IMR-90 (cell line): ENCODE measurements around the gene GALNT17. TPM values are rescaled to one million over a fixed set of nuclear protein-coding genes. Genes with fewer than 3 reads are reported as not detected.

Source experiments
- ATAC-seq: fragments of 200-7000 bp; cut with Tn5 transposase; 2 replicates; pipeline ENCODE4 v1.9.1; 2020; ENCODE audit warnings: low read depth, mild to moderate bottlenecking, moderate library complexity
- BruUV-seq: library from RNA; stranded (reverse); fragments of 400-500 nt; replicated peaks from 2 replicates; lab custom pipeline; 2021; lab: Mats Ljungman, UMichigan
- CTCF ChIA-PET: fragments of 300-600 bp; formaldehyde crosslinking; extraction: SDS; loops from one replicate; lab custom pipeline; 2021; ENCODE audit warnings: antibody characterized with exemption; lab: Yijun Ruan, JAX
- POLR2A ChIA-PET: fragments of 300-600 bp; sonication (Branson Sonifier 250); formaldehyde crosslinking; loops from one replicate; lab custom pipeline; 2022; ENCODE audit warnings: antibody characterized with exemption; ENCODE audit not compliant: unreplicated experiment; lab: Charles Lee
- DNase-seq: peaks from one replicate; pipeline ENCODE4 v3.0.0; 2013
- H2AFZ ChIP-seq: replicated peaks from 2 replicates; pipeline ENCODE3; 2013; ENCODE audit warnings: low read length, mild to moderate bottlenecking; ENCODE audit not compliant: poor library complexity
- H2AK5ac ChIP-seq: 2 replicates; pipeline ENCODE4 v1.6.1; 2013; ENCODE audit warnings: low read depth, low read length, inconsistent platforms
- H2AK9ac ChIP-seq: replicated peaks from 2 replicates; pipeline ENCODE3; 2013; ENCODE audit warnings: mild to moderate bottlenecking, low read depth, low read length, moderate library complexity; ENCODE audit not compliant: poor library complexity
- H2BK120ac ChIP-seq: 2 replicates; pipeline ENCODE4 v1.6.1; 2013; ENCODE audit warnings: low read depth, low read length, inconsistent platforms
- H2BK15ac ChIP-seq: 3 replicates; pipeline ENCODE4 v1.6.1; 2013; ENCODE audit warnings: low read depth, low read length, inconsistent platforms
- H2BK20ac ChIP-seq: 2 replicates; pipeline ENCODE4 v1.6.1; 2013; ENCODE audit warnings: low read depth, mild to moderate bottlenecking, inconsistent platforms, low read length, moderate library complexity
- H2BK5ac ChIP-seq: 2 replicates; pipeline ENCODE4 v1.6.1; 2013; ENCODE audit warnings: mild to moderate bottlenecking, low read depth, low read length, inconsistent platforms; ENCODE audit not compliant: poor library complexity, severe bottlenecking
- H3K14ac ChIP-seq: replicated peaks from 2 replicates; pipeline ENCODE4 v1.6.1; 2013; ENCODE audit warnings: low read depth, low read length, inconsistent platforms
- H3K18ac ChIP-seq: 2 replicates; pipeline ENCODE4 v1.6.1; 2013; ENCODE audit warnings: low read depth, low read length, control low read depth
- H3K23ac ChIP-seq: 2 replicates; pipeline ENCODE4 v1.6.1; 2013; ENCODE audit warnings: low read depth, low read length, inconsistent platforms
- H3K27ac ChIP-seq: 2 replicates; pipeline ENCODE4 v1.5.1; 2013; ENCODE audit warnings: mild to moderate bottlenecking, control low read depth, low read length; ENCODE audit not compliant: insufficient read depth
- H3K27me3 ChIP-seq: 2 replicates; pipeline ENCODE4 v1.6.1; 2013; ENCODE audit warnings: low read length; ENCODE audit not compliant: control insufficient read depth, insufficient read depth
- H3K36me3 ChIP-seq: 2 replicates; pipeline ENCODE4 v1.6.1; 2013; ENCODE audit warnings: low read length, mixed read lengths; ENCODE audit not compliant: control insufficient read depth, insufficient read depth
- H3K4ac ChIP-seq: 2 replicates; pipeline ENCODE4 v1.6.1; 2013; ENCODE audit warnings: low read depth, low read length, inconsistent platforms
- H3K4me1 ChIP-seq: 2 replicates; pipeline ENCODE4 v1.6.1; 2013; ENCODE audit warnings: low read length, mixed read lengths; ENCODE audit not compliant: control insufficient read depth, insufficient read depth
- H3K4me2 ChIP-seq: 2 replicates; pipeline ENCODE4 v1.6.1; 2013; ENCODE audit warnings: low read depth, mild to moderate bottlenecking, control low read depth, low read length, moderate library complexity
- H3K4me3 ChIP-seq: 2 replicates; pipeline ENCODE4 v1.5.1; 2013; ENCODE audit warnings: low read depth, mild to moderate bottlenecking, control low read depth, low read length, moderate library complexity; ENCODE audit not compliant: insufficient read depth
- H3K56ac ChIP-seq: 2 replicates; pipeline ENCODE4 v1.6.1; 2013; ENCODE audit warnings: low read length, inconsistent platforms; ENCODE audit not compliant: insufficient read depth; ENCODE audit errors: extremely low read depth
- H3K79me1 ChIP-seq, 2 experiments: 2 replicates each; pipeline ENCODE4 v1.6.1; 2013; ENCODE audit warnings: low read length in 2 of 2, inconsistent platforms in 1 of 2, low read depth in 1 of 2
- H3K9ac ChIP-seq: 2 replicates; pipeline ENCODE4 v1.6.1; 2013; ENCODE audit warnings: low read depth, low read length, control low read depth
- H3K9me1 ChIP-seq: 2 replicates; pipeline ENCODE4 v1.6.1; 2013; ENCODE audit warnings: low read length, inconsistent platforms; ENCODE audit not compliant: insufficient read depth
- H3K9me3 ChIP-seq: 2 replicates; pipeline ENCODE4 v1.6.1; 2013; ENCODE audit warnings: low read length; ENCODE audit not compliant: control insufficient read depth, insufficient read depth
- H4K20me1 ChIP-seq: 2 replicates; pipeline ENCODE4 v1.6.1; 2013; ENCODE audit warnings: low read length, inconsistent platforms; ENCODE audit not compliant: insufficient read depth
- H4K5ac ChIP-seq: 2 replicates; pipeline ENCODE4 v1.6.1; 2013; ENCODE audit warnings: mild to moderate bottlenecking, low read depth, low read length, control low read depth
- H4K8ac ChIP-seq, 2 experiments: 2 replicates each; pipeline ENCODE4 v1.6.1; 2013; ENCODE audit warnings: low read depth in 2 of 2, low read length in 2 of 2, control low read depth in 1 of 2, inconsistent platforms in 1 of 2
- H4K91ac ChIP-seq: 2 replicates; pipeline ENCODE4 v1.6.1; 2013; ENCODE audit warnings: low read depth, low read length, inconsistent platforms; ENCODE audit not compliant: insufficient read depth
- RFX5 ChIP-seq: IDR thresholded peaks from 2 replicates; pipeline ENCODE4 v1.8.0; 2012; ENCODE audit warnings: low read depth, mild to moderate bottlenecking, low read length, moderate library complexity
- dilution Hi-C: fragments of 300-500 bp; cut with HindIII; formaldehyde crosslinking; loops from one replicate; pipeline ENCODE4 v1.14.3; 2018; ENCODE audit warnings: low sequenced_read_pairs; ENCODE audit not compliant: unreplicated experiment
- in situ Hi-C: fragments of 300-500 bp; cut with MboI; formaldehyde crosslinking; loops from 3 replicates; pipeline ENCODE4 v1.14.3; 2019; ENCODE audit warnings: low sequenced_read_pairs, inconsistent platforms, mixed read lengths
- intact Hi-C: fragments of 100-400 bp; cut with micrococcal nuclease; formaldehyde crosslinking; loops from 2 replicates; pipeline ENCODE4 v1.10.0; 2022
- polyA plus RNA-seq, 3 experiments: library from polyadenylated mRNA; depleted of rRNA; stranded (reverse); fragments of >200 nt; gene quantifications; 2 replicates each; pipeline ENCODE4 v1.2.3, GENCODE V29; 2012; ENCODE audit warnings: low replicate concordance in 1 of 3
- total RNA-seq: library from RNA; depleted of rRNA; stranded (reverse); fragments of >200 nt; gene quantifications from 2 replicates; pipeline ENCODE4 v1.2.3, GENCODE V29; 2012

Gene GALNT17
- total and polyA plus RNA-seq, 2 of the 4 experiments (the other 2 are of a cell fraction), result not detected

DNA sequence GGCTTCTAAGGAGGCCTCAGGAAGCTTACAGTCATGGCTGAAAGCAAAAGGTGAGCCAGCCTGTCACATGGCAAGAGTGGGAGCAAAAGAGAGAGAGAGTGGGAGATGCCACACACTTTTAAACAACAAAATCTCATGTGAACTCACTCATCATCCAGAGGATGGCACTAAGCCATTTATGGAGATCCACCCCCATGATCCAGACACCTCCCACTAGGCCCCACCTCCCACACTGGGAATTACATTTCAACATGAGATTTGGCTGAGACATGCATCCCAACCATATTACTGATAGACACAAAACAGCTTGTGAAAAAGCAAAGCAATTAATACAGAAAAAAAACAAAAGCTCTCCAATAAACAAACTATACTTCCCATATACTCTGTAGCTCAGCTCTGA lies 210.3 kb downstream of the GALNT17 start:
- Histone ChIP-seq H4K8ac (no peak overlapping the region), H2BK120ac (no peak overlapping the region), H4K5ac (no peak overlapping the region), H2AFZ (no peak overlapping the region), H3K23ac (no peak overlapping the region), H3K9ac (no peak overlapping the region), H3K9me3 (peaks cover 6% of the 10 kb centered on the region; the same call in 1 of the 2 replicates), H3K14ac (no peak overlapping the region), H2AK9ac (no peak overlapping the region), H3K4ac (no peak overlapping the region), H3K36me3 (no peaks in the 10 kb centered on the region), H4K20me1 (no peaks in the 10 kb centered on the region), H3K4me3 (no peak overlapping the region), H3K56ac (no peak overlapping the region), H3K4me2 (no peak overlapping the region), H3K27ac (no peak overlapping the region), H3K4me1 (no peaks in the 10 kb centered on the region), H3K18ac (no peak overlapping the region), H4K91ac (no peak overlapping the region), H2BK15ac (no peak overlapping the region), H3K27me3 (no peaks in the 10 kb centered on the region), H3K9me1 (no peaks in the 10 kb centered on the region), H2AK5ac (no peak overlapping the region), H3K79me1 (no peaks in the 10 kb centered on the region), H2BK20ac (no peak overlapping the region), H2BK5ac (no peak overlapping the region)
- ChIA-PET CTCF (no interaction called here), POLR2A (no interaction called here)
- no peak for TF ChIP-seq RFX5
- dilution Hi-C loops, result no loop called here
- no peak for DNase-seq
- no TSS peak for BruUV-seq
- intact Hi-C loops, result no loop called here
- in situ Hi-C loops, result no loop called here
- ATAC-seq, result no peak
